ENCODE data around the gene PRRT3. TPM values are rescaled to one million over a fixed set of nuclear protein-coding genes. Genes with fewer than 3 reads are reported as not detected.

PRRT3 gene
- total RNA-seq, 1 experiment from 2014 or later, result 0.90 TPM

DNA sequence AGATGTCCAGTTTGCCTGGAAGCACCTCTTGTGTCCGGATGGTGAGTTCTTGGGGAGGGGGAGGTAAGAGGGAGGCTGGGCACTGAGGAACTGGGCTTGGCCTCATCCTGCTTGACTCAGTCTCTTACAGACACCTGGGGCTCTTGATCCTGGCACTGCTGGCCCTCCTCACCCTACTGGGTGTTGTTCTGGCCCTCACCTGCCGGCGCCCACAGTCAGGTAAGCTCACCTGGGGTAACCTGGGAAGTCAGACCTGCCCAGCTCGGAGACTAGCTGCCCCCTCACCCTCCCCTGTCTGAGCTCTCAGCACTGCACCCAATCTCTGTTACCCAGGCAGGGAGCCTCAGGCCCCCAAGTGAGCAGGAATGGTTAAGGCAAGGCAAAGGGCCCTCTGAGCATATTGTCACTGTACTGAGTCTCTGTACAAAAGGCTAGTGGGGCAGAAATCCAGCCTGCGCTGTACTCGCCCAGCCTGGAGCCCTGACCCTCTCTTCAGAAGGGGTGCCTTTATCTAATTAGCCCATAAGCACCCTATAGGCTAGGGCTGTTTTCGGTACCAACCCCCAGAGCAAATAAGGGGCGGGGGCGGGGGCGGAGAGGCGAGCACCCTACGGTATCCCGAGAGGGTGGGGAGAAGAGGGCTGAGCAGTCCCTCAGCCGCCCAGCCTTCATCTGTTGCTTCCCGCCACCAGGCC lies 37.5 kb downstream of the PRRT3 start:
- no peak overlapping the region for H3K4me3 ChIP-seq
- CTCF ChIA-PET, result interaction anchor here (0.5 to 0.7 kb wide), 2 partner anchors 18 to 977 kb away, joined by 5 to 6 read pairs; no protein-coding TSS in a partner anchor
- H3F3A ChIP-seq (ENCODE audit: insufficient read depth, low read depth), result peaks cover 29% of the 10 kb centered on the region
- no peak overlapping the region for H3K4me2 ChIP-seq
- BruUV-seq (replicated peaks), result no TSS peak
- no peak for DNase-seq
- no peaks in the 10 kb centered on the region for H3K79me2 ChIP-seq (ENCODE audit: low read depth)
- no peaks in the 10 kb centered on the region for H3K27me3 ChIP-seq (ENCODE audit: insufficient read depth, low read depth)
- peaks cover 57% of the 10 kb centered on the region for H3K4me1 ChIP-seq (replicated peaks; ENCODE audit: insufficient read depth)
- H4K20me1 ChIP-seq (ENCODE audit: insufficient read depth), result no peaks in the 10 kb centered on the region
- no peak for TF ChIP-seq EZH2 (IDR thresholded peaks at IDR 0.05; ENCODE audit: low read depth)
- no peak overlapping the region for H2AFZ ChIP-seq
- POLR2A ChIA-PET (ENCODE audit: unreplicated experiment), result no interaction called here
- intact Hi-C loops (cut with micrococcal nuclease; ENCODE audit: unreplicated experiment), result no loop called here
- H3K27ac ChIP-seq, result no peak overlapping the region
- H3K9me2 ChIP-seq (ENCODE audit: insufficient read depth), result no peaks in the 10 kb centered on the region
- no peaks in the 10 kb centered on the region for H3K9me3 ChIP-seq (ENCODE audit: insufficient read depth, low read depth)
- H3K36me3 ChIP-seq (ENCODE audit: low read depth), result no peaks in the 10 kb centered on the region

DNA sequence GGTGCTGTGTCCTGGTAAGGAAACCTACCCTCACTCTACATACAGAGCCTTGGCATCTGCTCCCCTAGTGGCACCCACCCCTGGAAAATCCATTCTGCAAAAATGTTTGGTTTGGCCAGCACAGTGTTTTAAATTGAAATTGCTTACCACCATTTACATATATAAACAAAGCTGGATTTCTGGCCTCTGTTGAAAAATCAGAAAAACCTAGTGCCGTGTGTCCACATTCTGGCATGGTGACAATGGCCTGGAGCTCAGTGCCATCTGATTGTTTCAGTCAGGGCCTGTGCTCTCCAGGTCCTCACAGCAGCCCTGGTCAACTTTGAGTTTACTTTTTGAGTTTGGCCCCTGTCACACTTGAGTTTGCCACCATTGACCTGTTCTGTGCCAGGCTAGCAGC lies 38.2 kb downstream of the PRRT3 start:
- no peaks in the 10 kb centered on the region for H3K9me3 ChIP-seq (ENCODE audit: insufficient read depth, low read depth)
- POLR2A ChIA-PET (ENCODE audit: unreplicated experiment), result no interaction called here
- no peaks in the 10 kb centered on the region for H4K20me1 ChIP-seq (ENCODE audit: insufficient read depth)
- no peak for DNase-seq
- H3K79me2 ChIP-seq (ENCODE audit: low read depth), result no peaks in the 10 kb centered on the region
- no peaks in the 10 kb centered on the region for H3K36me3 ChIP-seq (ENCODE audit: low read depth)
- peaks cover 32% of the 10 kb centered on the region for H3F3A ChIP-seq (ENCODE audit: insufficient read depth, low read depth)
- H3K27ac ChIP-seq, result no peak overlapping the region
- no peaks in the 10 kb centered on the region for H3K27me3 ChIP-seq (ENCODE audit: insufficient read depth, low read depth)
- peaks cover 62% of the 10 kb centered on the region for H3K4me1 ChIP-seq (replicated peaks; ENCODE audit: insufficient read depth)
- H3K9me2 ChIP-seq (ENCODE audit: insufficient read depth), result no peaks in the 10 kb centered on the region
- CTCF ChIA-PET, result interaction anchor here (0.5 to 0.7 kb wide), 2 partner anchors 19 to 978 kb away, joined by 5 to 6 read pairs; no protein-coding TSS in a partner anchor
- no peak overlapping the region for H2AFZ ChIP-seq
- TF ChIP-seq EZH2 (IDR thresholded peaks at IDR 0.05; ENCODE audit: low read depth), result no peak
- TF ChIP-seq, protein P1, sequence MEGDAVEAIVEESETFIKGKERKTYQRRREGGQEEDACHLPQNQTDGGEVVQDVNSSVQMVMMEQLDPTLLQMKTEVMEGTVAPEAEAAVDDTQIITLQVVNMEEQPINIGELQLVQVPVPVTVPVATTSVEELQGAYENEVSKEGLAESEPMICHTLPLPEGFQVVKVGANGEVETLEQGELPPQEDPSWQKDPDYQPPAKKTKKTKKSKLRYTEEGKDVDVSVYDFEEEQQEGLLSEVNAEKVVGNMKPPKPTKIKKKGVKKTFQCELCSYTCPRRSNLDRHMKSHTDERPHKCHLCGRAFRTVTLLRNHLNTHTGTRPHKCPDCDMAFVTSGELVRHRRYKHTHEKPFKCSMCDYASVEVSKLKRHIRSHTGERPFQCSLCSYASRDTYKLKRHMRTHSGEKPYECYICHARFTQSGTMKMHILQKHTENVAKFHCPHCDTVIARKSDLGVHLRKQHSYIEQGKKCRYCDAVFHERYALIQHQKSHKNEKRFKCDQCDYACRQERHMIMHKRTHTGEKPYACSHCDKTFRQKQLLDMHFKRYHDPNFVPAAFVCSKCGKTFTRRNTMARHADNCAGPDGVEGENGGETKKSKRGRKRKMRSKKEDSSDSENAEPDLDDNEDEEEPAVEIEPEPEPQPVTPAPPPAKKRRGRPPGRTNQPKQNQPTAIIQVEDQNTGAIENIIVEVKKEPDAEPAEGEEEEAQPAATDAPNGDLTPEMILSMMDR (conservative IDR thresholded peaks at IDR 0.05), result no peak
- H3K4me2 ChIP-seq, result peak overlapping the region; percentile 24; the same call in 1 of the 2 replicates
- no TSS peak for BruUV-seq (replicated peaks)
- no peak overlapping the region for H3K4me3 ChIP-seq
- intact Hi-C loops (cut with micrococcal nuclease; ENCODE audit: unreplicated experiment), result no loop called here

DNA sequence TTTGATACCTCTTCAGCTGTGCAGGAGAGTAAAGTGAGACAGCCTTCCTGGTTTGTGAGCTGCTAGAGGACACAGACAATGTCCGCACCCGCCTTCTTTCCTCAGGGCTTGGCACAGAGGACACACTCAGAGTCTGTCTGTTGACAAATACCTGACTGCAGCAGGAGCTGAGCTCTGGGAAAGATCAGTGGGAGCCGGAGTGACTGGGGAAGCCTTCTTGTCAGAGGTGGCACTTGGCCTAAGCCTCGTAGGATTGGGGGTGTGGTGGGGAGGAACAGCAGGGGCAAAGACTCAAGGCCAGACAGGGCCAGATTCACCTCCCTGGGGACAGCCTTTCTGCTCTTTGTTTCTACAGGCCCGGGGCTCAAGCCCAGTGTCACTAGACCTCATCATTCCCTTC lies 38.6 kb downstream of the PRRT3 start:
- H3K4me3 ChIP-seq, result no peak overlapping the region
- H3K27ac ChIP-seq, result no peak overlapping the region
- H3F3A ChIP-seq (ENCODE audit: insufficient read depth, low read depth), result peaks cover 32% of the 10 kb centered on the region
- H4K20me1 ChIP-seq (ENCODE audit: insufficient read depth), result no peaks in the 10 kb centered on the region
- POLR2A ChIA-PET (ENCODE audit: unreplicated experiment), result no interaction called here
- H2AFZ ChIP-seq, result no peak overlapping the region
- no TSS peak for BruUV-seq (replicated peaks)
- peaks cover 62% of the 10 kb centered on the region for H3K4me1 ChIP-seq (replicated peaks; ENCODE audit: insufficient read depth)
- DNase-seq, result no peak
- no peaks in the 10 kb centered on the region for H3K36me3 ChIP-seq (ENCODE audit: low read depth)
- intact Hi-C loops (cut with micrococcal nuclease; ENCODE audit: unreplicated experiment), result no loop called here
- no peaks in the 10 kb centered on the region for H3K27me3 ChIP-seq (ENCODE audit: insufficient read depth, low read depth)
- no peaks in the 10 kb centered on the region for H3K9me2 ChIP-seq (ENCODE audit: insufficient read depth)
- no peaks in the 10 kb centered on the region for H3K9me3 ChIP-seq (ENCODE audit: insufficient read depth, low read depth)
- CTCF ChIA-PET, result no interaction called here
- peak overlapping the region; percentile 24; the same call in 1 of the 2 replicates for H3K4me2 ChIP-seq
- TF ChIP-seq EZH2 (IDR thresholded peaks at IDR 0.05; ENCODE audit: low read depth), result no peak
- TF ChIP-seq, protein P1 (conservative IDR thresholded peaks at IDR 0.05), result no peak
- H3K79me2 ChIP-seq (ENCODE audit: low read depth), result no peaks in the 10 kb centered on the region

Data from PC-9 (cell line).